HG03045 (cell line): Measurements from ENCODE around the gene TLR10.
"Not testable (repeated sequence)": the region's sequence is repeated elsewhere in the genome, so short reads cannot be mapped to it uniquely, and the experiment has no call there.

Source experiments
- ATAC-seq: cut with Tn5 transposase; IDR thresholded peaks from one replicate; pipeline ENCODE4 v1.9.1; 2021; ENCODE audit warnings: mild to moderate bottlenecking, moderate library complexity; ENCODE audit not compliant: unreplicated experiment

The TLR10 gene

DNA sequence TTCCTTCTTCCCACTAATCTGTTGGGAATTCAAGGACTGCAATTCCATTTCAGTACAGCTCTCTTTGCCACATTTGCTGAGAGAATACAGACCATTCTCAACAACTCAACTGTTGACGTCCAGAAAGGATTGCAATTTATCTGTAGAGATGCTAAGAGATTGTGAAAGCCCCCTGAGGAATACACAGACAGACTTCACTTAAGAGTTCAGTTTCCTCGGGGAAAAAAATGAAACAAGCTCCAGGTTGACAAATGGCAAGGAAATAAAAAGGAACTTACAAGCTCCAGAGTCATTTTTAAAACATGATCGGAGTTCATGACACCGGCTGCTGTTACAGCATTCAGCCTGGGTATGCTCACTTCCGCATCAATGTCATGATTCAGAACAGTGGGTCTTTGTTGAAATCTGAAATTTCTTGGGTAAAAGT, 13.8 kb downstream of the TLR10 start:
- ATAC-seq: no peak

GRCh38 chr4:38766940-38767339, 15.8 kb downstream of the TLR10 start:
- ATAC-seq: not testable (repeated sequence)

DNA sequence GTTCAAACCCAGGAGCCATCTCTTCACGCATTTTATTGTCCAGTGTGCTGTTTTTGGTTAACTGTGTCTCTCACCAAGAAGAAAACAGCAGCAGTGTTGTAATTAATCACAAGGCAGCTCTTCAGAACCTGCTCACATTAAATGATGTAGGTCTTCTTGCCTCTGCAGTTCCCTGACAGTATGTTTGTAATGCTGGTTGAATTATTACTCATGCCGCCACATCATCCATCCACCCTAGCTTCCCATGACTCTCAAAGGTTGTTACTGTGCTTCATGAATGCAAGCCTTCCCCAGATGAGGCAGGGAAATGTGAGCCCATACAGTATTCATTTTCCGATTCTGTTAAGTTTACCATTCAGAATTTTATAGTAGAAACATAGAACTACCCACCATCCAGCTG, 17.4 kb downstream of the TLR10 start:
- no peak for ATAC-seq

- ATAC-seq: no peak
Observed at GRCh38 chr4:38764277-38764676, 18.5 kb downstream of the TLR10 start.

- ATAC-seq: no peak
Observed at GRCh38 chr4:38762560-38762959, 20.2 kb downstream of the TLR10 start.

DNA sequence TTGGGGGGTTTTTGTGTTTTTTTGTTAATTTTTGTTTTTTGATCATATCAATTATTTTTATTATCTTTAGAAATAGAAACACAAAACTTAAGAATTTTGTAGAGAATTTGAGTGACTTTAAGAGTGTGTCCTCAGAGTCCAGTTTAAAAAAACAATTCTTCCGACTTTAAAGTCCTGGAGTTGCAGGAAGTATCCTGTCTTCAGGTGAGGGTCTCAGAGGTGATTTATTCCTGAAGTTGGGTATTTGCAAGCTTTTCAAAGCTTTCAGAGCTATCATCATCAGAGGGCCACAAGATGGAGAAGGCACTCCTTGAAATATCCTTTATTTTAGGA, 23.0 kb downstream of the TLR10 start:
- ATAC-seq: no peak

DNA sequence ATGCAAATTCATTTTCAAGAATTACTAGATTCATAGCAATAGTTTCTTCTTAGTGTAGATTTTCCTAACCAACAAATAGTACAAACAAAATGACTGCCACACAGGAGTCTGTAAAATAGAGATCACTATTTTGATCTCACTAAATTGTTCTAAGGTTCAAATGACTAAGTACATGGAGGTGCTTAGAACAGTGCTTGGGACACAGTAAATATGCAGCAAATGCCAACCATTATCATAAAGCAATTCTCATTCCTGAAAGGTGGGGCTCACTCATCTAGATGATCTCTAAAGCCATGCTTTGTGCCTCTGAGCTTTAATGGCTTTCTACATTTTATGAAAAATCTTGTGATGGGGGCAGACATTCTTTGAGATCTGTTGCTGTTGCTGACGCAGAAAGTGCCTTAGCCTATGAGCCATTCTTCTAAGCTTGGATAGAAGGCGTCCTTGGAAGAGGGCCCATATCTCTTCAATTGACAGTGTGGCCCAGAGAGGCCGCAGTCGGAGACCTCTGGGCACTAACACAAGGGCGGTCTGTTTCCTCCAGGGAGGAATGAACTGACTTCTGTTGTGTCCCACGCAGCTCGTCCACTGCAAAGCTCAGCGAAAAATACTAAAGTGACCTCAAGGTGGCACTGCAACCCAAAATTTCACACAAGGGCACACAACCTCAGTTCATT, 23.5 kb downstream of the TLR10 start:
- no peak for ATAC-seq

- no peak for ATAC-seq
Observed at GRCh38 chr4:38757945-38758600, 24.7 kb downstream of the TLR10 start.

DNA sequence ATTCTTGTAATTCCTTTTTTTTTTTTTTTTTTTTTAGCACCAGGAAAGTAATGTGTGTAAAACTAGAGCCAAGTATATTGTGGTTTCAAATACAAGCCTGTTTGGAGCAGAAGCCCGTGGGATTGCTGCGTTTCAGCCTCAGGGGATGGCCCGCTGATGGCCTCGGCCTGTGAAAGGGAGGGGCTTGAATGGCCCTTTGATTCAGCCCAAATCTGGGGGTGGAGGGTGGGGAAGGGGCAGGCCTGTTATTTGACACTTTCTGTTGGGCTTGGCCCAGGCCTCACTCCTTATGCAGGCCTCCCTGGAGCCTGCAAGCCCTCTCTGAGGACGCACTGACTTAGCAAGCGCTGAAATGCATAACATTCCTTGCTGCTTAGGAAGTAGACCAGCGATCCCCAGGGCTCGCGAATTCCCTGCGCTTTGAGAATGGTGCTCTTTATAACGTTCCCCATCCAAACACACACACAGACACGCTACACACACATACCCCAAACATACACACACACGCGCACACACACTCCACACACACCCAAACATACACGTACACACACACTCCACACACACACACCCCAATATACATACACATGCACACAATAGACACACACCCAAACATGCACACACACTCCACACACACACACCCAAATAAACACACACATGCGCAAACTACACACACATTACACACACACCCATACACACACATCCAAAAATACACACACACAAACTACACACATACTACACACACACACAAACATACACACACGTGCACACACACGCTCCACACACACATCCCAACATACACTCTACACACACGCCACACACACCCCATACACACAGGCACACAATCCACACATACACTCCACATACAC, 29.6 kb downstream of the TLR10 start:
- no peak for ATAC-seq

- peak; percentile 96 for ATAC-seq
Observed at GRCh38 chr4:38752372-38752940, 30.3 kb downstream of the TLR10 start.

- ATAC-seq: no peak
Observed at GRCh38 chr4:38751341-38752010, 31.3 kb downstream of the TLR10 start.

DNA sequence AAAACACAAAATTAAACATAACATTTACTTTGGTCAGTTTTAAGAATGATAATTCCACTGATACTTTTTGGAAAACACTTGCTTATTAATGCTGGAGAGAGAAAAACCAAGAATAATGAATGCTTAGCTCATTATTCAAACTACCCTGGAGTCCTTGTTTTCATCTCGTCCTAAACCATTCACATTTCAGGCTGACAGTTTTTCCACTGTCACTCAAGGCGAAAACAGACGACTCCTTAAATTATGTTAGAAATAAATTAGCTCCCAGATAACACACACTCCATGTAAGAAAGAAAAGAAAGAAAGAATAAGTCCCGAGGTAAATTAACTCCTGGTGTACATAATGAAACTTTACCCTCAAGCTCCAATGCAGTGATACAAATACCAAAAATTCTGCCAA, 33.5 kb downstream of the TLR10 start:
- no peak for ATAC-seq

GRCh38 chr4:38747629-38748028, 35.2 kb downstream of the TLR10 start:
- ATAC-seq: no peak

DNA sequence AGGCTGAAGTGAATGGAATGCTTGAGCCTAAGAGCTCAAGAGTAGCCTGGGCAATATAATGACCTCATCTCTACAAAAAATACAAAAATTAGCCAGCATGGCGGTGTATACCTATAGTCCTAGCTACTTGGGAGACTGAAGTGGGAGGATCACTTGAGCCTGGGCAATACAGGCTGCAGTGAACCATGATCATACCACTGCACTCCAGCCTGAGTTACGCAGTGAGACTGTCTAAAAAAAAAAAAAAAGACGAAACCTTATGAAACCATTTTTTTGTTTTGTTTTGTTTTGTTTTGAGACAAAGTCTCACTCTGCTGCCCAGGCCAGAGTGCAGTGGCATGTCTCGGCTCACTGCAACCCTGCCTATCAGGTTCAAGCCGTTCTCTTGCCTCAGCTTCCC, 36.9 kb downstream of the TLR10 start:
- no peak for ATAC-seq

- ATAC-seq: no peak
Observed at GRCh38 chr4:38743866-38744265, 38.9 kb downstream of the TLR10 start.

DNA sequence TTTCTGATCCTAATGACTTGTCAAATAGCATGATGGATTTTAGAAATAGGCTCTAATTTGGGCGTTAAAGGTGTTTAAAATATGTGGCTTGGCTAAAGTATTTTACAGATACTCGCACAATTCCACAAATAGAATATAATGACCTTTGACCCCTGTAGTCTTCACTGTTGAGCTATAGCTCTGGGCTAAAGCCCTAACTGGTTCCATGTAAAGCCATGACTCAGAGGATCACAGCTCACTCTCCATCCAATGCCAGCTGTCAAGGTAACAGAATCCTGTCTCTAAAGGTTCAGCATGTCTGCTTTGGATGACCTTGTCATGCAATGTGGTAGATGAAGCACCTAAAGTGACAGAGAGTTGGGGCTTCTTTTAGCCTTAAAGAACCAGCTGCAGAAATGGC, 42.5 kb downstream of the TLR10 start:
- ATAC-seq: no peak

DNA sequence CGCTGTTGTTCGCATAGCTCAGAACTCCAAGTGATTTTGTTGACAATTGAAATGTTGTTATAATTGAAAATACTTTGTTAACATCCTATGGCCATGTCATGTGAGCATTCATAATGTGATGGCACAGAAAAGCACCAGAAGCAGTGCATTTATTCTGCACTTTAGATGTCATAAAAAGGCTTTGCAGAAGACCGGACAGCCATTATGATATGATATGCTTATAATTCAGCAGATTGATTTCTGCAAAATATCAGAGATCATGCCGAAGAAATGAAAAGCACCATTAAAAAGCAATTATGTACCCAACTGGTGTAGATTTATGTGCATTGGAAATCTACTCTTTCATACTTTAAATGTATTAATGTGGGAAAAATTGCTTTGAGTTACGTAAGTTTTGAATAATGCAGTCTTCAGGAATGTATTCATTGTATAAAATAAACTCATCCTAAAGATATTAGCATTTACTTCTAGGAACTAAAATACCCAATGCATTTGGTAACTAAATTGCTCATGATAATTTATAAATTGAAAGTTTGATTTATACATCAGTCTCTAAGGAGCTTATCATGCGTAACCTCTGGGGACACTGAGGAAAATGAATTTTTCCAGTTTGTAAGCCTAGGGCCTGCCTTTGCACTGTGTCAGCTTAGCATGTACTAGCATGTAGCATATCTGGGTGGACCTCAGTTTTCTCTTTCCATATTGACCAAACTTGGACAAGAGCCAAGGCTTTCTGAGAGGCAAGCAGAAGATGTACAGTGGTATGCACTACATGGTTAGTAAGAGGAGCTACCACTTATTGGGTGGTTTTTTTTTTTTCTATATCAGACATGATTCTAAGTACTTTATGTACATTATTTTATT, 43.6 kb downstream of the TLR10 start:
- ATAC-seq: no peak

- ATAC-seq: no peak
Observed at GRCh38 chr4:38735870-38736269, 46.9 kb downstream of the TLR10 start.

DNA sequence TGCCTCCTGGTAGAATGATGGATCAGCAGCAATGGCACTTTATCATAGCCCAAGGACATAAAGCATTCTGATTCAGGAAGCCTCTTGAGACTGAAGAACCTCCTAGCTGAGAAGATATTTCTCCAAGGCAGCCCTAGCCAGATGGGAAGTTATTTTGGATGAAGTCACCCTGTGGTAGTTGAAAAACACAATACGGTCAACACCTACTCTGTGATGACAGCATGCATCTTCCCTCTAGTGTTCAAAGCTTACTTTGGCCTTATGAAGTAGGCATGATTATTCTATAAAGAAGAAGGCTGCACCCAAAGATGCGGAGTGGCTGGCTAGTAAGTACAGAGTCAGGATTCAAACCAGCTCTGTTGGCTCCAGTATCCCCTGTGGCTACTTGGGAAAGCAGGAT, 47.9 kb downstream of the TLR10 start:
- no peak for ATAC-seq

GRCh38 chr4:38734446-38734845, 48.3 kb downstream of the TLR10 start:
- ATAC-seq: no peak
